HG03460 (cell line): ENCODE results near the gene DNAJB8.

Source experiments
- ATAC-seq: cut with Tn5 transposase; IDR thresholded peaks from one replicate; pipeline ENCODE4 v1.9.1; 2021; ENCODE audit not compliant: unreplicated experiment

The DNAJB8 gene

GRCh38 chr3:128448491-128448890, 18.2 kb downstream of the DNAJB8 start:
- no peak for ATAC-seq

- no peak for ATAC-seq
Observed at GRCh38 chr3:128447561-128448013, 19.1 kb downstream of the DNAJB8 start.

- no peak for ATAC-seq
Observed at GRCh38 chr3:128446821-128447220, 19.9 kb downstream of the DNAJB8 start.

GRCh38 chr3:128445357-128445756, 21.3 kb downstream of the DNAJB8 start:
- no peak for ATAC-seq

GRCh38 chr3:128443771-128444170, 22.9 kb downstream of the DNAJB8 start:
- ATAC-seq, result no peak

GRCh38 chr3:128442949-128443348, 23.7 kb downstream of the DNAJB8 start:
- no peak for ATAC-seq

- no peak for ATAC-seq
Observed at GRCh38 chr3:128442070-128442469, 24.6 kb downstream of the DNAJB8 start.

- no peak for ATAC-seq
Observed at GRCh38 chr3:128439226-128439625, 27.5 kb downstream of the DNAJB8 start.

GRCh38 chr3:128438488-128439072, 28.1 kb downstream of the DNAJB8 start:
- no peak for ATAC-seq

- no peak for ATAC-seq
Observed at GRCh38 chr3:128436214-128436613, 30.5 kb downstream of the DNAJB8 start.

GRCh38 chr3:128435561-128435960, 31.1 kb downstream of the DNAJB8 start:
- no peak for ATAC-seq

- no peak for ATAC-seq
Observed at GRCh38 chr3:128435058-128435457, 31.6 kb downstream of the DNAJB8 start.

GRCh38 chr3:128434524-128434923, 32.2 kb downstream of the DNAJB8 start:
- ATAC-seq, result no peak

GRCh38 chr3:128433837-128434165, 32.9 kb downstream of the DNAJB8 start:
- ATAC-seq, result no peak

GRCh38 chr3:128432971-128433836, 33.5 kb downstream of the DNAJB8 start:
- ATAC-seq, result no peak

GRCh38 chr3:128432301-128432970, 34.3 kb downstream of the DNAJB8 start:
- no peak for ATAC-seq

- no peak for ATAC-seq
Observed at GRCh38 chr3:128431803-128432300, 34.8 kb downstream of the DNAJB8 start.

- no peak for ATAC-seq
Observed at GRCh38 chr3:128430731-128431130, 36.0 kb downstream of the DNAJB8 start.

GRCh38 chr3:128430301-128430700, 36.4 kb downstream of the DNAJB8 start:
- no peak for ATAC-seq

GRCh38 chr3:128429751-128430150, 36.9 kb downstream of the DNAJB8 start:
- no peak for ATAC-seq

GRCh38 chr3:128429275-128429674, 37.4 kb downstream of the DNAJB8 start:
- ATAC-seq, result no peak
